22Rv1 (cell line): ENCODE results near the gene GLCCI1.

Experiments used
- H3K27ac ChIP-seq: fragments of 450-650 bp; 2 replicates; pipeline ENCODE4 v1.5.1; 2017
- CTCF ChIP-seq: fragments of 450-650 bp; IDR thresholded peaks from 2 replicates; pipeline ENCODE4 v1.5.1; 2017; ENCODE audit warnings: mild to moderate bottlenecking
- ZFX ChIP-seq: fragments of 450-650 bp; IDR thresholded peaks from 2 replicates; pipeline ENCODE4 v1.6.1; 2017; ENCODE audit warnings: antibody characterized with exemption, borderline replicate concordance

GLCCI1 gene

DNA sequence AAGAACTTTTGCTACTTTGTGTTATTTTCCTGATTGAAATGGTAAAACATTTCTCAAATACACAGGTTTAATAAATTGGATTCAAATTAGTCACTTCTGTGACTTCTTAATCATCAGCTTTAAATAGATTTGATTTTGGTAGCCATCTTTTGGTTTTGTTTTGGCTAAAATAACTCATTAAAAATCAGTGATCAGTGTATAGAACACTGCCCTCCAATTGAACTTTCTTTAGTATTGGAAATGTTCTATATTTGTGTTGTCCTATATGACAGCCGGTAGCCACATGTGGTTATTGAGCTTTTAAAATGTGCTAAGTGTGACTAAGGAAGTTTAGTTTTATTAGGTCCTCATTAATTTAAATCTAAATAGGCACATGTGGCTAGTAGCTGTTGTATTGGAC is 50.4 kb downstream of the GLCCI1 start:
- no peak overlapping the region for H3K27ac ChIP-seq
- TF ChIP-seq CTCF: no peak
- TF ChIP-seq ZFX: no peak

GRCh38 chr7:8022628-8023027 is 54.0 kb downstream of the GLCCI1 start:
- TF ChIP-seq CTCF: no peak
- no peak for TF ChIP-seq ZFX
- no peak overlapping the region for H3K27ac ChIP-seq

- TF ChIP-seq ZFX (no peak), CTCF (no peak)
Observed at GRCh38 chr7:8035192-8035591, 66.6 kb downstream of the GLCCI1 start.

GRCh38 chr7:8035647-8036518 is 67.3 kb downstream of the GLCCI1 start:
- no peak for TF ChIP-seq ZFX
- peak; percentile 86 for TF ChIP-seq CTCF
- no peak overlapping the region for H3K27ac ChIP-seq

More at GRCh38 chr7:8035192-8035591, 66.6 kb downstream of the GLCCI1 start:
- no peak overlapping the region for H3K27ac ChIP-seq

DNA sequence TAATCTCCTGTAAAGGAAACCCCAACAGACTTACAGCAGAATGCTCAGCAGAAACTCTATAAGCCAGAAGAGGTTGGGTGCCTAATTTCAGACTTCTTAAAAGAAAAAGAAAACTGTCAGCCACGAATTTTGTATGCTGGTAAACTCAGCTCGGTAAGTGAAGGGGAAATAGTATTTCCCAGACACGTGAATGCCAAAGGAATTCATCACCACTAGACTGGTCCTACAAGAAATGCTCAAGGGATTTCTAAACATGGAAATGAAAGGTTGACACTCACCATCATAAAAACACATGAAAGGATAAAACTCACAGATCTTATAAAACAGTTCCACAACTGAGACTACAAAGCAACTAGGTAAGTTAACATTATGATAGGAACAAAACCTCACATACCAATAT is 68.6 kb downstream of the GLCCI1 start:
- TF ChIP-seq ZFX: no peak
- TF ChIP-seq CTCF: no peak
- no peak overlapping the region for H3K27ac ChIP-seq

DNA sequence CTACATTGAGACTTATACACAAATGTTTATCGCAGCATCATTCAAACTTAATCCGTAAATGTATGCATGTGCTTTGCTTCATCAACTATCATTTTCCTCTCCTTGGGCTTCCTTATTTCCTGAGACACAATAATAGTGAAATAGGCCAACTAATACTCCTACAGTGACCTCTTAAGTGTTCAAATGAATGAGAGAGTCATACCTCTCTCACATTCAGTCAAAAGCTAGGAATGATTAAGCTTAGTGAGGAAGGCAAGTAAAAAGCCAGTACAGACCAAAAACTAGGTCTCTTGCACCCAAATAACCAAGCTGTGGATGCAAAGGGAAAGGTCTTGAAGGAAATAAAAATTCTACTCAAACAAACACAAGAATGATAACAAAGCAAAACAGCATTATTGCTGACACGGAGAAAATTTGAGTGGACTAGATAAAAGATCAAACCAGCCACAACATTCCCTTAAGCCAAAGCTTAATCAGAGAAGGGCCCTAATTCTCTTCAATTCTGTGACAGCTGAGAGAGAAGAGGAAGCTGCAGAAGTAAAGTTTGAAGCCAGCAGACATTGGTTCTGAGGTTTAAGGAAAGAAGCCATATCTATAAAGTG is 72.3 kb downstream of the GLCCI1 start:
- no peak overlapping the region for H3K27ac ChIP-seq
- TF ChIP-seq CTCF: no peak
- no peak for TF ChIP-seq ZFX
